H7 (cell line): ENCODE data around the gene FBRSL1. TPM values are rescaled to one million over a fixed set of nuclear protein-coding genes. Genes with fewer than 3 reads are reported as not detected.
A peak's percentile ranks its signal among the peaks of the same experiment; 100 is the strongest.

Source experiments
- DNase-seq: peaks from one replicate; pipeline ENCODE4 v3.0.0; 2012
- H3K27me3 ChIP-seq: 2 replicates; pipeline ENCODE4 v1.6.0; 2011; ENCODE audit warnings: mild to moderate bottlenecking, low read length; ENCODE audit not compliant: control insufficient read depth, insufficient read depth
- H3K36me3 ChIP-seq: replicated peaks from 2 replicates; pipeline ENCODE4 v1.5.1; 2011; ENCODE audit warnings: low read length; ENCODE audit not compliant: control insufficient read depth, insufficient read depth
- H3K4me3 ChIP-seq: 2 replicates; pipeline ENCODE4 v1.5.1; 2011; ENCODE audit warnings: low read depth, mild to moderate bottlenecking, control low read depth, low read length, moderate library complexity; ENCODE audit not compliant: insufficient read depth
- total RNA-seq: library from RNA; depleted of rRNA; stranded (reverse); fragments of >200 nt; shearing (Covaris generic); gene quantifications from 2 replicates; pipeline ENCODE4 v1.2.3, GENCODE V29; 2014

FBRSL1 gene
- total RNA-seq, 1 experiment from 2014 or later, result 17.5 TPM

DNA sequence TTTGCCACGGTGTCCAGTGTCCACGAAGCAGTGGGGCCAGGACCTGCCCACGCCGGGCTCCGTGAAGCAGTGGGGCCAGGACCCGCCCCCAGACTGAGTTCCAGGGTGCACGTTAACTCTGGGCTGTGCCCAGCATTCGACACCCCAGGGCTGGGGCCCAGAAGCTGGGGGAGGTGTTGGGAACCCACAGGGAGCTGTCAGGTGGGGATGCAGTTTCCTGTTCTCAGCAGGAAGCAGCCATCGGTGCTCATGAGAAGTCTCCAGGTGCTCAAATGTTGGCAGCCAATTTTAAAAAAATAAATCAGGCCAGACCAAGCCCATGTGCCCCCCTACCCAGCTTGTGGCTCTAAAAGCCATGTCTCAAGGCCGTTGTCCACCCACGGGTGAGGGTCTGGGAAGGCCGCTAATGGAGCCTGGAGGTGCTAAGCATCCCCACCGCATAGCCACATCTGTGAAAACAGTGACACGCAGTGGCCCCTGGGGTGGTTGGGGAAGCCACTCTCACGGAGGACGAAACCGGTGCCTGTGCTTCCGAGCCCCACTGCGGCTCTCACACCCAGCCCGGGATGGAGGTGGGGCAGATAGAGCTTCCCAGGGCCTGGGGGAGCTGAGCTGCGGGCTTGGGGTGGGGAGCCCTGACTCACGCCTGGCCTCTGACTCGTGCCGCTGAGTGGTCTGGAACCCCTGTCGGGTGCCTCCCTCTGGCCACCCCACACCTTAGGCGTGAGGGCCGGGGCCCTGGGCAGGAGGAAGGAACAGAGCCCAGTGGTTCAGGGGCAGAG is 53.5 kb downstream of the FBRSL1 start:
- Histone ChIP-seq H3K27me3 (peaks cover 17% of the 10 kb centered on the region), H3K36me3 (no peaks in the 10 kb centered on the region), H3K4me3 (no peak overlapping the region)
- DNase-seq, result peak; percentile 65

DNA sequence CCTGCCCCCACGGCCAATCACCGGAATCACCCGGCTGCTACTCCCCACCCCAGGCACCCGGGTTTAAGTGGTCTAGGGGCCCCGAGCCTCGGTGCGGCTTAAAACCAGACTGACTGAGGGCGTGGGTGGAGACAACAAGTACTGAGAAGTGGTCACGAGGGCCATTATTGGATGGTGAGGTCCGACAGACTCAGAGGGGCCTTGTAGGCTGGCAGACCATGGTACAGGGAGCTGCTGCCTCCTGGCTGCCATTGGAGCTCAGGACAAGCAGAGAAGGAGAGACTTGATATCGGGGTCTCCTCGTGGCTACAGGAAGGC is 54.1 kb downstream of the FBRSL1 start:
- no peak for DNase-seq
- no peak overlapping the region for H3K4me3 ChIP-seq
- peaks cover 17% of the 10 kb centered on the region for H3K27me3 ChIP-seq
- no peaks in the 10 kb centered on the region for H3K36me3 ChIP-seq

DNA sequence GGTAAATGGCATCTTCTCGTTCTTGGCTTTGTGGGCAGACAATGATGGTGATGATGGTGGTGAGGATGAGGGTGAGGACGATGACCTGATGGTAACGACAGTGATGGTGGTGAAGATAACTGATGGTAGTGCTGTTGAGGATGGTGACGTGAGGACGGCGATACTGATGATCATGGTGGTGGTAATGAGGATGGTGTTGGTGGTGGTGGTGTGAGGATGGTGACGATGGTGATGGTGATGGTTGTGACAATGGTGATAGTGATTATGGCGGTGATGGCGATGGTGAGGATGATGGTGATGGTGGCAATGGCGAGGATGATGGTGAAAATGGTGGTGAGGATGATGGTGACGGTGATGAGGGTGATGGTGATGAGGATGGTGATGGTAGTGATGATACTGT is 54.5 kb downstream of the FBRSL1 start:
- no peak for DNase-seq
- peaks cover 17% of the 10 kb centered on the region for H3K27me3 ChIP-seq
- H3K4me3 ChIP-seq, result no peak overlapping the region
- no peaks in the 10 kb centered on the region for H3K36me3 ChIP-seq

DNA sequence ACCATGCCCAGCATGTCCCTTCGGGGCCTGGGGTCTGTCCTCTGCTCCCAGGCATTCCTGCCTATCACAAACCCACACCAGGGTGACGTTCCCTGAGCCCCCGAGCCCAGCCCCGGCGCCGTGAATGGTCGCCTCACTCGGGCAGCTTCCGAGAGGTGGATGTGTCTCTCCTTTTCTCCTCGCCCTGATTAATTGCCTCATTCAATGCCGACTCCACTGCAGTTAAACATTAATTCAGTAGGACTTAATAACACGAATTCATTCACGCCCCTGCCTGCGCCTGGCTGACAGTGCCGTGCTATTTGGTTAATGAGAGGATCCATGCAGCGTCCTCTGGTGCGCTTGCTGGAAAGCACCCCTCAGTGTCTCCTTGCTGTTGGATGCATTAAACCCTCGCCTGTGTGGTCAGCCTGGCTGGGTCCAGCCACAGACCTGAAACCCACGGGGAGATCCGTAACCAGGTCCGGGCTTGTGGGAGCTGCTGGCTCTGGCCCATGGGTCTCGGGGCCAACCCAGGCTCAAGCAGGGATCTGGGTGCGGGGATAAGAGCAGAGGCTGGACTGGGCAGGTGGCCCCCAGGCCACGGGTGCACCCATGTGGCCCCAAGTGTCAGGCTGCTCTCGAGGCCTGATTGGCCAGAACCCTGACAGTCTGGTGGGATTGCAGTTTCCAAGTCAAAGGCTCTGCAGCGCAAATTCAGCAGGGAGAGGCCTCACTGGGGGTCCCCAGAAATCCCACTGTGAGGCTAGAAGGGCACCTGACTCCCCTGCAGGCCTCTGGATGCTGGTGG is 55.4 kb downstream of the FBRSL1 start:
- Histone ChIP-seq H3K36me3 (no peaks in the 10 kb centered on the region), H3K27me3 (peaks cover 20% of the 10 kb centered on the region), H3K4me3 (no peak overlapping the region)
- DNase-seq, result no peak

DNA sequence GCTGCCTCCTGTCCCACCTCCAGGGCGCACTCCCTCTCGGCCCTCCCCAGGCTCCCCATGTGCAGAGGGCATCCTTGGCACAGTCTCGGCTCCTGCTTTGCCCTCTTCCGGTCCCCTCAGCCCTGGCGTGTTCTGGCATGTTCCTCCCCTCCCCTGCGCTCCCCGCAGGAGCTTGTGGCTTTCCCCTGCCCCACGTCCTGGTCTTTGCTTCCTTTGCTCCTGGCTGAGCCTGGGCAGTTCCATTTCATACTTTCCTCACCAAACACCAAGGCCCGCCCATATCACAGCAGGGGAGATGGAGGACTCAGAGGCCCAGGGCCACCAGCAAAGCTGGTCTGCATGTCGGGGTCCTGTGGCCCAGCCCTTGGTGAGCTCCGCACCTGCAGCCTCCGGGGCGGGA is 56.0 kb downstream of the FBRSL1 start:
- Histone ChIP-seq H3K4me3 (no peak overlapping the region), H3K27me3 (peaks cover 24% of the 10 kb centered on the region), H3K36me3 (no peaks in the 10 kb centered on the region)
- DNase-seq, result peak; percentile 71

DNA sequence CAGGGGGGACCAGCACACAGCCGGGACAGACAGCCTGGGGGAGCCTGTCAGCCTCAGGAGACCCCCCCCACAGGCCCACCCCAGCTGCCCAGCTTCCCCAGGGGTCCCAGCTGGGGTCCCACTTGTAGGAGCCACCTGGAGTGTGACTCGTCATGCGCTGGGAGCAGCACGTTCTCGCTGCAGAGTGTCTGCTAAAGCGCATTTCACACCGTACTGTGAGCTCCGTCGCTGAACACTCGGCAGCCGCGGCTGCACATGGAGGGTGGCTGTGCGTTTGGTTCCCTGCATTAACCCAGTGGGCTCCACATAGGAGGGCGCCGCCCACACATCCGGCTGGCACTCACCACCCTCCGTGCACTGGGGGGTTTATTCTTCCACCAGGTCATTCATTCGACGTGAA is 56.7 kb downstream of the FBRSL1 start:
- peaks cover 24% of the 10 kb centered on the region for H3K27me3 ChIP-seq
- no peak overlapping the region for H3K4me3 ChIP-seq
- DNase-seq, result peak; percentile 66
- H3K36me3 ChIP-seq, result no peaks in the 10 kb centered on the region

DNA sequence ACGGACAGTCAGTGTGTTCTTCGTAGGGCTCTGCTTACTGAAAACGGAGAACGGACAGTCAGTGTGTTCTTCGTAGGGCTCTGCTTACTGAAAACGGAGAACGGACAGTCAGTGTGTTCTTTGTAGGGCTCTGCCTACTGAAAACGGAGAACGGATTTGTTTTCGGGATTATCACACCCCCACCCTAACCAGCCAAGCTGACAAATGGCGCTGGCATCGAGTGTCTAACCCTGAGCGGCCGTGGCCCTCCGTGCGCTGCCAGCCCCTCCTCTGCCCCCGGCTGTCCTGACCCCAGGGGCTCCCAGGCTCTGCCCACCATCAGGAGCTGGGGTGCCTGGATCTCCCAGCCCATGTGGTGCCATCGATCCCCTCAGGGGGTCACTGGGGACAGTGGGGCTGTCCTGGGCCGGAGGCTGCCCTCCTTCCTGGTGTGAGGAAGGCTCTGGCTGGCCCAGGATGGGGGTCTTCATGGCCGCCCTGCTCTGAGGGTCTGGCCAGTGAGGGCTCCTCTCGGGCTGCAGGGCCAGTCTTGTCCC is 57.3 kb downstream of the FBRSL1 start:
- DNase-seq, result peak; percentile 57
- Histone ChIP-seq H3K4me3 (no peak overlapping the region), H3K36me3 (no peaks in the 10 kb centered on the region), H3K27me3 (peaks cover 23% of the 10 kb centered on the region)

DNA sequence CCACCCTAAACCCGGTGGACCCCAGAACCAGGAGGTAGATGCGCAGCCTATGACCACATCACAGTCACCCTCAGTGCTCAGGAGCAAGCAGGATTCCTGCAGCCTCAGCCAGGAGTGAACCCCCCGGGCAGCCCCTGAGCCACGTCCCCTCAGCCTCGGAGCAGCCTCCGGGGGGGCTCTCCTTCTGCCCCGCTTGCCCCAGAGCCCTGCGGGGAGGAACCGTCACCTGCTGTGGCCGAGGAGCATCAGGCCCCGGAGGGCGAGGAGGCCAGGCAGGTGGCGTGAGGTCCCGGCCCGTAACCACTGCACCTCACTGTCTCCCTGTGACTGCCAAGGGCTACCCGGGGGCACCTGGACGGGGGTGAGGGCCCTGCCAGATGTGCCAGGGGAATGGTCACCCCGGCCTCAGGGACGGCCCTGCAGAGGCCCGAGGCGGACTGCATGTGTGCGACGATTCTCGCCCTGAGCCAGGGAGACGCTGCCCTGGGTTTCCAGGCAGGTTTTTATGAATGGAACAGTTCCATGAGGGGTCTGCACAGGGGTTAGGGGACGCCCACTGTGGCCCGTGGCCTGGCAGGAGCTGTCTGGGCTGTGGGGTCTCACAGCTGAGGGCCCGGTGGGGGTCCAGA is 58.6 kb downstream of the FBRSL1 start:
- peak; percentile 61 for DNase-seq
- Histone ChIP-seq H3K27me3 (peaks cover 16% of the 10 kb centered on the region), H3K36me3 (no peaks in the 10 kb centered on the region), H3K4me3 (no peak overlapping the region)

DNA sequence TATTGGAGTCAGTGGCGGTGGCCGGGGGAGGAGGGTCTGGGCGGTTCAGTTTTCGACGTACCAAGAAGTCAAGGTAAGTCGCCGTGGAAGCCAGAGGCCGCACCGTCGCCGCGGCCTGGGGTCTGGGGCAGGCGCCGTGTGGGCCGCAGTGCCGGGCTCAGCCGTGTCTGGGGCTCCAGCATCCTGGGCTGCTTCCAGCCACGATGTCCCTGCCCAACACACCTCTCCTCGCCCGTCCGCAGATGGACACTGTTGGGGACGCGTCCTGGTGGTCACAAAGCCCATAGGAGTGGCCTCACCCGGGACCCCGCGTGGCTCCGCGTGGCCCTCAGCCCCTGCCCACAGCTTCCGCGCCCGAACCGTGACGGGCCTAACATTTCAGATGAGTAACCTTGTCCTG is 59.1 kb downstream of the FBRSL1 start:
- H3K4me3 ChIP-seq, result no peak overlapping the region
- DNase-seq, result peak; percentile 66
- no peaks in the 10 kb centered on the region for H3K36me3 ChIP-seq
- peaks cover 16% of the 10 kb centered on the region for H3K27me3 ChIP-seq

DNA sequence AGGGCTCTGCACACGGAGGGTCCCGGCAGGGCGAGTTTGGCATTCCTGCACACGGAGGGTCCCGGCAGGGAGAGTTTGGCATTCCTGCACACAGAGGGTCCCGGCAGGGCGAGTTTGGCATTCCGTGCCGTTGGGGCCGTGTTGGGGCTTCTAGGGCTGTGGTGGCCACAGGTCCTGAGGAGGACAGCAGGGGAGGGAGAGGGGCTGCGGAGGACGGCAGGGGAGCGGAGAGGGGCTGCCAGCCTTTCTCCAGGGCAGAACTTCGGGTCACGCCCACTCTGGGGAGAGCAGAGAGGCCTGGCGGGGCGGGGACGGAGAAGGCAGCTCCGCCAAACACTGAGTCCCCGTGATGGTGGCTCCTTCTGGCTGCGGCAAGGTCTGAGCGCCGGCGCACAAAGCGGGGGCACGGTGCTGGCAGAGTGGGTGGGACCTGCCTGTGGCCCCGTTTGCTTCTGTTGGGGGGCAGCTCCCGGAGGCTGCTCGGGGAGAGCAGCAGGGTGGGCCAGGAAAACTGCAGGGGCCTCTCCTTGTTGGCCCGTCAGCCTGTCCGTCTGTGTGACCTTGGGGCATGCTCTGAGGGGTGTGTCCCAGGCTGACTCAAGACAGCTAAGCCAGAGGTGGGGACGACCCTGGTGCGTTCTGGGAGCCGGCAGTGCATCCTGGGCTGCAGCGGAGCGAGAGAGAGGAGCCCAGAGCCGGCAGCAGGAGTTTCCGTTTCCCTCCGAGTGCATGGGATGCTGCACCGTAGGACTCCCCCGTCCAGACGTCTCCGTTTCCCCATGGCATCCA is 60.3 kb downstream of the FBRSL1 start:
- DNase-seq, result no peak
- H3K4me3 ChIP-seq, result peak overlapping the region; percentile 19; the same call in 1 of the 2 replicates
- peaks cover 13% of the 10 kb centered on the region for H3K27me3 ChIP-seq
- H3K36me3 ChIP-seq, result no peaks in the 10 kb centered on the region

DNA sequence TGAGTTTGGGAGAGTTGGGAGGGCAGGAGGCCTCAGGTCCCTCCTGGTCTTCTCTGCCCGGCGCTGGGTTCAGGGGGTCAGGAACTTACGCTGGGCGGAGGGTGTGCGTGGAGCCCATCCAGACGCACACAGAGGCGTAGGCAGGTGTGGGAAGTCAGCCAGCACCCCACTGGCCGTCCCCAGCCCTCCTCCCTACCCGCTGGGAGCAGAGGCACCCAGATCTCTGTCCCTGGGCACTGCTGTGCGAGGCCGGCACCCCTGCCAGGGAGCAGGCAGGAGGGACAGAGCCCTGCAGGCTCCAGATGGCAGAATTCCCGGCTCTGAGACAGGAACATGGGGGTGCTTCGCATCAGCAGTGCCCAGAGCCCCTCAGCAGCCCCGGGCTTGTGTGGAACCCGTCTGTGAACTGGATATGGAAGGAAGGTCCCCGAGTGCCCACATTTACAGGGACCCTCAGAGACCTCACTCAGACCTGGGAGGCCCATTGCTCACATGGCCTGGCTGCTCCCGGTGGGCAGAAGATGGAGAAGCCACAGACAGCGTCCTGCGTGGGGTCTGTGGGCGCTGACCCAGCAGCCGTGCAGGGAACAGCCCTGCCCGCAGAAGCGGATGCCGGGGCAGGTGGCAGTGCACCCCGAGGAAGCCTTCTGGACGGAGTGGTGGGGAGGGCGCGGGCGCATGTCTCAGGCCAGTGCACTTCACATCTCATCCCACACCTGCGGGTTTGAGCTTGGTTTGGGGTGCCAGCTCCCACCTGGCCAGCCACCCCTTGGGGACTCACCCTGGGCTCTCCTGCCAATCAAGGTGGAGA is 61.1 kb downstream of the FBRSL1 start:
- H3K4me3 ChIP-seq, result no peak overlapping the region
- H3K27me3 ChIP-seq, result peaks cover 9% of the 10 kb centered on the region
- peak; percentile 67 for DNase-seq
- no peaks in the 10 kb centered on the region for H3K36me3 ChIP-seq

DNA sequence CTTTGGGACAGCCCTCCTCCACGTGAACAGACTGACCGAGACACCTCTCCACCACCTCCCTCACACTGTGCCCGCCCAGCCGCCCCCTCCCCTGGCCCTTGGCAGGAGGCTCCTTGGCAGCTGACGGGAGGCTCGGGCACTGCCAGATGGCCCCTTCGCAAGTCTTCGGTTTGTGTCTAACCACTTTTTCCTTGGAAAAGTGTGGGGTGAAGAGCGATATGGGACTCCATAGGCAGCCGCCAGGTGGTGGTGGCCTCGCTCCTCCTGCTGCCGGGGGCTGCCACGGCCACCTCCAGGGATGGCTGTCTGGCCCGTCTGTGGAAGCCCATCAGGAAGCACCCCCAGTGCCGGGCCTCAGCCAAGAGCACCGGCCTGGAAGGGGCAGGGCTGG is 61.7 kb downstream of the FBRSL1 start:
- Histone ChIP-seq H3K27me3 (peaks cover 9% of the 10 kb centered on the region), H3K36me3 (no peaks in the 10 kb centered on the region), H3K4me3 (no peak overlapping the region)
- DNase-seq, result peak; percentile 62

DNA sequence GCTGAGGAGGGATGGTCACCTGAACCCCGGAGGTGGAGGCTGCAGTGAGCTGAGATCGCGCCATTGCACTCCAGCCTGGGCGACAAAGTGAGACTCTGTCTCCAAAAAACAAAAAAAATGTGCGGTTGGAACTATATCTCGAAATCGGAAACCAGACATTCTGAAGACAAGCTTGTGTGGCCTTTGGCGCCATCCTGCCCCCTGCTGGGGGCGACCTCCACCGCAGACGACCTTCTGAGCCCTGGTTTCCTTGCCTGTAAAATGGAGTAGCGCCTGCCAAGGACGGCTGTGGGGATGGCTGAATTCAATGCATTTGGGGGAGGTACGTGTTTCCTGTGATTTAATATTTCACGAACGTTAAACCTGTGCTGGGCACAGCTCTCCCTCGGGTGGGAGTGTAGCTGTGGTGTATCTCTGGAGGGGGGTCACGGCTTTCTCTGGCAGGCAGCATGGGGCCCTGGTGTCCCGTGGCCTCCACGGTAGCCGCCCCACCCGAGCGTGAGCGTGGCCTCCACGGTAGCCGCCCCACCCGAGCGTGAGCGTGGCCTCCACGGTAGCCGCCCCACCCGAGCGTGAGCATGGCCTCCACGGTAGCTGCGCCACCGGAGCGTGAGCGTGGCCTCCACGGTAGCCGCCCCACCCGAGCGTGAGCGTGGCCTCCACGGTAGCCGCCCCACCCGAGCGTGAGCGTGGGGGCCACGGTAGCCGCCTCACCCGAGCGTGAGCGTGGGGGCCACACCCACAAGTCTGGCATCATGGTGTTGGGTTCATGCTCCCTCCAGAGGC is 65.1 kb downstream of the FBRSL1 start:
- peaks cover 12% of the 10 kb centered on the region for H3K27me3 ChIP-seq

More for the DNA sequence above, 65.1 kb downstream of the FBRSL1 start:
- peak; percentile 87 for DNase-seq
- H3K4me3 ChIP-seq, result no peak overlapping the region
- H3K36me3 ChIP-seq, result no peaks in the 10 kb centered on the region
